Measurements from ENCODE around the gene MED12. TPM values are rescaled to one million over a fixed set of nuclear protein-coding genes. Genes with fewer than 3 reads are reported as not detected.

The MED12 gene
- total and polyA plus RNA-seq, 10 of the 15 experiments (the other 5 are each of a cell fraction or from before 2014, with no cell fraction given) = 0.68 to 28.5 (median 13.7) TPM

DNA sequence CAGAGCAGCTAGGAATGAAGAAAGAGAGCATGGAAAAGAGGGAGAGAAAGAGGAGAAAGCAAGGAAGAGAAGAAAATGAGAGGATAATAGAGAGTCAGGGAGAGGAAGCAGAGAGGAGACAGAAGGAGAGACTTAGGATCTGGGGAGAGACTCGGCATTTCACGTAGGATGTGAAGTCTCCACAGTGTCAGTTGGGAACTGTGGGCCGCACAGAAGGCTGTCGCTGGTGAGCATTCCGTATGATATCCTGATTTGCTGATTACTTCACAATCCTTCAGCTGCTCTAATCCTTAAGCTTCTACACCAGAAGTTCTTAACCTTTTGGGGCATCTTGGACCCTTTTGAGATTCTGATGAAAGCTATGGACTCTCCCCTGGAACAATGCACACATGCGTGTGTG is 40.2 kb downstream of the MED12 start (continued):
- TF ChIP-seq, protein P1, sequence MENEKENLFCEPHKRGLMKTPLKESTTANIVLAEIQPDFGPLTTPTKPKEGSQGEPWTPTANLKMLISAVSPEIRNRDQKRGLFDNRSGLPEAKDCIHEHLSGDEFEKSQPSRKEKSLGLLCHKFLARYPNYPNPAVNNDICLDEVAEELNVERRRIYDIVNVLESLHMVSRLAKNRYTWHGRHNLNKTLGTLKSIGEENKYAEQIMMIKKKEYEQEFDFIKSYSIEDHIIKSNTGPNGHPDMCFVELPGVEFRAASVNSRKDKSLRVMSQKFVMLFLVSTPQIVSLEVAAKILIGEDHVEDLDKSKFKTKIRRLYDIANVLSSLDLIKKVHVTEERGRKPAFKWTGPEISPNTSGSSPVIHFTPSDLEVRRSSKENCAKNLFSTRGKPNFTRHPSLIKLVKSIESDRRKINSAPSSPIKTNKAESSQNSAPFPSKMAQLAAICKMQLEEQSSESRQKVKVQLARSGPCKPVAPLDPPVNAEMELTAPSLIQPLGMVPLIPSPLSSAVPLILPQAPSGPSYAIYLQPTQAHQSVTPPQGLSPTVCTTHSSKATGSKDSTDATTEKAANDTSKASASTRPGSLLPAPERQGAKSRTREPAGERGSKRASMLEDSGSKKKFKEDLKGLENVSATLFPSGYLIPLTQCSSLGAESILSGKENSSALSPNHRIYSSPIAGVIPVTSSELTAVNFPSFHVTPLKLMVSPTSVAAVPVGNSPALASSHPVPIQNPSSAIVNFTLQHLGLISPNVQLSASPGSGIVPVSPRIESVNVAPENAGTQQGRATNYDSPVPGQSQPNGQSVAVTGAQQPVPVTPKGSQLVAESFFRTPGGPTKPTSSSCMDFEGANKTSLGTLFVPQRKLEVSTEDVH (IDR thresholded peaks at IDR 0.05; ENCODE audit: low read depth, partially characterized antibody) = no peak
- TF ChIP-seq POLR2AphosphoS2 (IDR thresholded peaks at IDR 0.05; ENCODE audit: low read depth, low read length) = no peak
- no peak for TF ChIP-seq DPF2 (IDR thresholded peaks at IDR 0.05)
- TF ChIP-seq, protein P2, sequence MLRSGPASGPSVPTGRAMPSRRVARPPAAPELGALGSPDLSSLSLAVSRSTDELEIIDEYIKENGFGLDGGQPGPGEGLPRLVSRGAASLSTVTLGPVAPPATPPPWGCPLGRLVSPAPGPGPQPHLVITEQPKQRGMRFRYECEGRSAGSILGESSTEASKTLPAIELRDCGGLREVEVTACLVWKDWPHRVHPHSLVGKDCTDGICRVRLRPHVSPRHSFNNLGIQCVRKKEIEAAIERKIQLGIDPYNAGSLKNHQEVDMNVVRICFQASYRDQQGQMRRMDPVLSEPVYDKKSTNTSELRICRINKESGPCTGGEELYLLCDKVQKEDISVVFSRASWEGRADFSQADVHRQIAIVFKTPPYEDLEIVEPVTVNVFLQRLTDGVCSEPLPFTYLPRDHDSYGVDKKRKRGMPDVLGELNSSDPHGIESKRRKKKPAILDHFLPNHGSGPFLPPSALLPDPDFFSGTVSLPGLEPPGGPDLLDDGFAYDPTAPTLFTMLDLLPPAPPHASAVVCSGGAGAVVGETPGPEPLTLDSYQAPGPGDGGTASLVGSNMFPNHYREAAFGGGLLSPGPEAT (IDR thresholded peaks at IDR 0.05; ENCODE audit: low read depth) = no peak

DNA sequence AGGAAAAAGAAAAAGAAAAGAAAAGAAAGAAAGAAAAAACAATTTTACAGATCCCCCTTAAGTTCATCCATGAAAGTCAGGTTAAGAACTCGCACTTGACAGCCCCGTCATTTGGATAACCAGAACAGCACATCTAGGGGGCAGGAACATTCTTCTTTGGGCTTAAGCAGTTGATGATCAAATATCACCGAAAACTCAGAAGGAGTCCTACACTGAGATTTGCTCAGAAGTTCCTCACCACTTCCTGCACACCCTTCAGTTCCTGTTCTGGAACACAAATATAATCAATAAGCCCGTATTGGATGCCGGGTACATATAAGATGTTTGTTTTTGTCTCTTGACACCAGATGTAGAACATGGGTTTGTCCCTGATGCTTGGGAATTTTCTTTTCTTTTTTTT is 40.9 kb downstream of the MED12 start:
- 34% methylated on average over 5 of the region's 5 CpGs for WGBS (ENCODE audit: insufficient coverage, insufficient replicate concordance, low lambda C conversion rate, missing lambda C conversion rate)
- ATAC-seq (no peak), FAIRE-seq (no peak), DNase-seq (ENCODE audit: low read depth, low spot score) (no peak)
- Histone ChIP-seq H3K9ac (ENCODE audit: control insufficient read depth, insufficient read depth, low read length) (no peak overlapping the region), H4K20me1 (ENCODE audit: control insufficient read depth, insufficient read depth) (no peaks in the 10 kb centered on the region), H3K9me3 (replicated peaks; ENCODE audit: control insufficient read depth, insufficient read depth, low read length) (no peaks in the 10 kb centered on the region), H3K36me3 (ENCODE audit: control insufficient read depth in 2 of 2, insufficient read depth in 2 of 2, low read length in 1 of 2) (no peaks in the 10 kb centered on the region; a peak in 2 of 4 replicates), H3K79me2 (ENCODE audit: control insufficient read depth, insufficient read depth, low read length) (no peaks in the 10 kb centered on the region), H3K27ac (ENCODE audit: control insufficient read depth, insufficient read depth) (no peak overlapping the region), H3K4me2 (ENCODE audit: control insufficient read depth, insufficient read depth) (no peak overlapping the region), H2AFZ (ENCODE audit: control insufficient read depth, low read depth, low read length) (no peak overlapping the region), H3K27me3 (replicated peaks in 1 of 2; ENCODE audit: control insufficient read depth in 2 of 2, insufficient read depth in 2 of 2, low read length in 1 of 2) (no peaks in the 10 kb centered on the region), H3K4me1 (ENCODE audit: control insufficient read depth, insufficient read depth, low read length) (no peaks in the 10 kb centered on the region), H3K4me3 (no peak overlapping the region)
- ChIA-PET SMC1A (ENCODE audit: uncharacterized antibody, unreplicated experiment) (no interaction called here), POLR2A (interaction anchor here (0.7 kb wide), 1 partner anchor 23 kb away, joined by 3 read pairs; no protein-coding TSS in a partner anchor), RAD21 (ENCODE audit: unreplicated experiment) (no interaction called here), CTCF (interaction anchor here (1.0 kb wide), 1 partner anchor 20 kb away, joined by 3 read pairs; no protein-coding TSS in a partner anchor)
- intact Hi-C loops (cut with micrococcal nuclease; ENCODE audit: unreplicated experiment) = no loop called here
- in situ Hi-C loops (cut with MboI) = no loop called here
- no TSS peak for BruUV-seq (replicated peaks)
- TF ChIP-seq CREM (IDR thresholded peaks at IDR 0.05; ENCODE audit: low read depth) (no peak), CREB1 (IDR thresholded peaks at IDR 0.05; ENCODE audit: low read depth) (no peak), ZNF384 (IDR thresholded peaks at IDR 0.05; ENCODE audit: borderline replicate concordance, low read depth, low read length) (no peak), JUND (IDR thresholded peaks at IDR 0.05; ENCODE audit: low read depth, low read length) (no peak), TCF3 (IDR thresholded peaks at IDR 0.05; ENCODE audit: borderline replicate concordance, insufficient read depth, low read depth, low read length) (no peak), RELA (IDR thresholded peaks at IDR 0.05; ENCODE audit: borderline replicate concordance, partially characterized antibody) (no peak), CHD1 (IDR thresholded peaks at IDR 0.05; ENCODE audit: low read depth, low read length) (no peak)
- TF ChIP-seq, protein P3, sequence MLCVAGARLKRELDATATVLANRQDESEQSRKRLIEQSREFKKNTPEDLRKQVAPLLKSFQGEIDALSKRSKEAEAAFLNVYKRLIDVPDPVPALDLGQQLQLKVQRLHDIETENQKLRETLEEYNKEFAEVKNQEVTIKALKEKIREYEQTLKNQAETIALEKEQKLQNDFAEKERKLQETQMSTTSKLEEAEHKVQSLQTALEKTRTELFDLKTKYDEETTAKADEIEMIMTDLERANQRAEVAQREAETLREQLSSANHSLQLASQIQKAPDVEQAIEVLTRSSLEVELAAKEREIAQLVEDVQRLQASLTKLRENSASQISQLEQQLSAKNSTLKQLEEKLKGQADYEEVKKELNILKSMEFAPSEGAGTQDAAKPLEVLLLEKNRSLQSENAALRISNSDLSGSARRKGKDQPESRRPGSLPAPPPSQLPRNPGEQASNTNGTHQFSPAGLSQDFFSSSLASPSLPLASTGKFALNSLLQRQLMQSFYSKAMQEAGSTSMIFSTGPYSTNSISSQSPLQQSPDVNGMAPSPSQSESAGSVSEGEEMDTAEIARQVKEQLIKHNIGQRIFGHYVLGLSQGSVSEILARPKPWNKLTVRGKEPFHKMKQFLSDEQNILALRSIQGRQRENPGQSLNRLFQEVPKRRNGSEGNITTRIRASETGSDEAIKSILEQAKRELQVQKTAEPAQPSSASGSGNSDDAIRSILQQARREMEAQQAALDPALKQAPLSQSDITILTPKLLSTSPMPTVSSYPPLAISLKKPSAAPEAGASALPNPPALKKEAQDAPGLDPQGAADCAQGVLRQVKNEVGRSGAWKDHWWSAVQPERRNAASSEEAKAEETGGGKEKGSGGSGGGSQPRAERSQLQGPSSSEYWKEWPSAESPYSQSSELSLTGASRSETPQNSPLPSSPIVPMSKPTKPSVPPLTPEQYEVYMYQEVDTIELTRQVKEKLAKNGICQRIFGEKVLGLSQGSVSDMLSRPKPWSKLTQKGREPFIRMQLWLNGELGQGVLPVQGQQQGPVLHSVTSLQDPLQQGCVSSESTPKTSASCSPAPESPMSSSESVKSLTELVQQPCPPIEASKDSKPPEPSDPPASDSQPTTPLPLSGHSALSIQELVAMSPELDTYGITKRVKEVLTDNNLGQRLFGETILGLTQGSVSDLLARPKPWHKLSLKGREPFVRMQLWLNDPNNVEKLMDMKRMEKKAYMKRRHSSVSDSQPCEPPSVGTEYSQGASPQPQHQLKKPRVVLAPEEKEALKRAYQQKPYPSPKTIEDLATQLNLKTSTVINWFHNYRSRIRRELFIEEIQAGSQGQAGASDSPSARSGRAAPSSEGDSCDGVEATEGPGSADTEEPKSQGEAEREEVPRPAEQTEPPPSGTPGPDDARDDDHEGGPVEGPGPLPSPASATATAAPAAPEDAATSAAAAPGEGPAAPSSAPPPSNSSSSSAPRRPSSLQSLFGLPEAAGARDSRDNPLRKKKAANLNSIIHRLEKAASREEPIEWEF (IDR thresholded peaks at IDR 0.05; ENCODE audit: insufficient replicate concordance, low read depth, low read length) = no peak
